SK-N-SH (cell line): ENCODE data around the gene MYO3A. TPM values are rescaled to one million over a fixed set of nuclear protein-coding genes. Genes with fewer than 3 reads are reported as not detected.

Source experiments
- CTCF ChIA-PET: fragments of 300-600, 350-600 bp; formaldehyde crosslinking; extraction: SDS; loops from one replicate; lab custom pipeline; 2021; lab: Yijun Ruan, JAX
- POLR2A ChIA-PET: fragments of 350-600 bp; sonication (Branson Sonifier 250); formaldehyde crosslinking; extraction: SDS; loops from one replicate; lab custom pipeline; 2020; ENCODE audit warnings: antibody characterized with exemption, inconsistent platforms; lab: Yijun Ruan, JAX
- DNase-seq: peaks from one replicate; pipeline ENCODE4 v3.0.0; 2012
- H2AFZ ChIP-seq: fragments of 200-600 bp; sonication (generic); 2 replicates; pipeline ENCODE4 v1.8.1; 2016; ENCODE audit warnings: antibody characterized with exemption, mild to moderate bottlenecking, low read depth
- H3F3A ChIP-seq: fragments of 200-600 bp; sonication (generic); replicated peaks from 2 replicates; pipeline ENCODE3; 2016; ENCODE audit warnings: antibody characterized with exemption, mild to moderate bottlenecking; ENCODE audit not compliant: insufficient read depth
- H3K27ac ChIP-seq, 2 experiments: fragments of 200-500 bp in 1 of 2; fragments of 200-600 bp in 1 of 2; sonication (Bioruptor generic) in 1 of 2; sonication (generic), shearing (Covaris generic) in 1 of 2; 2 replicates each; pipeline versions ENCODE4 v1.5.1 to v1.6.1; 2014 to 2016; ENCODE audit warnings: low read depth in 2 of 2, inconsistent platforms in 1 of 2, low read length in 1 of 2, mild to moderate bottlenecking in 1 of 2, mixed read lengths in 1 of 2
- H3K27me3 ChIP-seq: fragments of 200-600 bp; sonication (generic), shearing (Covaris generic); 2 replicates; pipeline ENCODE4 v1.6.1; 2016; ENCODE audit warnings: mixed run types; ENCODE audit not compliant: insufficient read depth
- H3K36me3 ChIP-seq, 2 experiments: fragments of 200-500 bp in 1 of 2; fragments of 200-600 bp in 1 of 2; sonication (Bioruptor generic) in 1 of 2; sonication (generic) in 1 of 2; replicated peaks in 1 of 2; 2 replicates each; pipeline versions ENCODE3 to v1.5.1; 2014 to 2016; ENCODE audit warnings: low read length in 1 of 2, mild to moderate bottlenecking in 1 of 2; ENCODE audit not compliant: insufficient read depth in 2 of 2, control insufficient read depth in 1 of 2
- H3K4me1 ChIP-seq, 2 experiments: fragments of 200-500 bp in 1 of 2; fragments of 200-600 bp in 1 of 2; sonication (Bioruptor generic) in 1 of 2; sonication (generic), shearing (Covaris generic) in 1 of 2; 2 replicates each; pipeline versions ENCODE4 v1.5.1 to v1.6.1; 2014 to 2016; ENCODE audit warnings: low read depth in 1 of 2, low read length in 1 of 2, mixed run types in 1 of 2; ENCODE audit not compliant: insufficient read depth in 2 of 2, control insufficient read depth in 1 of 2
- H3K4me2 ChIP-seq: fragments of 200-600 bp; sonication (generic), shearing (Covaris generic); 2 replicates; pipeline ENCODE4 v1.6.1; 2017; ENCODE audit warnings: mixed run types
- H3K4me3 ChIP-seq, 2 experiments: fragments of 200-500 bp in 1 of 2; fragments of 200-600 bp in 1 of 2; sonication (Bioruptor generic) in 1 of 2; sonication (generic), shearing (Covaris generic) in 1 of 2; 2 replicates each; pipeline versions ENCODE4 v1.5.1 to v1.8.1; 2014 to 2016; ENCODE audit warnings: low read depth in 2 of 2, inconsistent platforms in 1 of 2, low read length in 1 of 2, mild to moderate bottlenecking in 1 of 2, mixed read lengths in 1 of 2, moderate library complexity in 1 of 2
- H3K79me2 ChIP-seq: fragments of 200-600 bp; sonication (generic); 2 replicates; pipeline ENCODE4 v1.8.1; 2017; ENCODE audit warnings: mild to moderate bottlenecking; ENCODE audit not compliant: insufficient read depth
- H3K9ac ChIP-seq: fragments of 200-600 bp; sonication (generic); 2 replicates; pipeline ENCODE4 v1.6.1; 2017; ENCODE audit warnings: mixed run types
- H3K9me2 ChIP-seq: fragments of 200-600 bp; sonication (generic); 2 replicates; pipeline ENCODE4 v1.6.1; 2017; ENCODE audit warnings: mixed run types
- H3K9me3 ChIP-seq: fragments of 200-600 bp; sonication (generic); 2 replicates; pipeline ENCODE4 v1.6.1; 2017; ENCODE audit warnings: mixed run types, mild to moderate bottlenecking, moderate library complexity
- H4K20me1 ChIP-seq: fragments of 200-600 bp; sonication (generic); 2 replicates; pipeline ENCODE4 v1.6.1; 2017; ENCODE audit warnings: mild to moderate bottlenecking, mixed run types; ENCODE audit not compliant: insufficient read depth
- CHD2 ChIP-seq: fragments of 150-350 bp; IDR thresholded peaks from 2 replicates; pipeline ENCODE4 v1.6.1; 2018; ENCODE audit warnings: low read length; ENCODE audit not compliant: partially characterized antibody
- FOXM1 ChIP-seq: IDR thresholded peaks from 2 replicates; pipeline ENCODE4 v1.4.0; 2012; ENCODE audit warnings: low read depth, mild to moderate bottlenecking
- RAD21 ChIP-seq: IDR thresholded peaks from 2 replicates; pipeline ENCODE4 v1.6.1; 2012; ENCODE audit warnings: mild to moderate bottlenecking, low read length
- RFX5 ChIP-seq: IDR thresholded peaks from 2 replicates; pipeline ENCODE4 v1.6.1; 2012; ENCODE audit warnings: mild to moderate bottlenecking, improper control_type of control experiment, low read length
- RXRA ChIP-seq: IDR thresholded peaks from 2 replicates; pipeline ENCODE4 v1.4.0; 2012; ENCODE audit warnings: low read depth, mild to moderate bottlenecking, borderline replicate concordance
- SMC3 ChIP-seq: IDR thresholded peaks from 2 replicates; pipeline ENCODE4 v1.6.1; 2012; ENCODE audit warnings: low read depth, low read length, improper control_type of control experiment
- TCF12 ChIP-seq: IDR thresholded peaks from 2 replicates; pipeline ENCODE4 v1.4.0; 2012
- TEAD4 ChIP-seq: IDR thresholded peaks from 2 replicates; pipeline ENCODE4 v1.4.0; 2012; ENCODE audit warnings: mild to moderate bottlenecking, borderline replicate concordance; ENCODE audit not compliant: insufficient read depth
- WGBS: methylation state at CpG from one replicate; pipeline ENCODE4 v1.1.6; 2017; ENCODE audit warnings: low lambda C conversion rate; 5-methylcytosine and 5-hydroxymethylcytosine counted together
- polyA plus RNA-seq, 3 experiments: library from polyadenylated mRNA; depleted of rRNA; stranded (reverse); fragments of >200 nt; gene quantifications; 2 replicates each; pipeline ENCODE4 v1.2.3, GENCODE V29; 2012
- TF ChIP-seq, protein P1 (sequence below): IDR thresholded peaks from 2 replicates; pipeline ENCODE4; 2012
- TF ChIP-seq, protein P2 (sequence below): fragments of 200-600 bp; sonication (generic); IDR thresholded peaks from 2 replicates; pipeline ENCODE4 v1.6.1; 2017; ENCODE audit warnings: antibody characterized with exemption, mild to moderate bottlenecking, moderate library complexity
- TF ChIP-seq, protein P3 (sequence below): IDR thresholded peaks from 2 replicates; pipeline ENCODE4 v1.6.1; 2012; ENCODE audit warnings: mild to moderate bottlenecking, low read depth, low read length, moderate library complexity
- TF ChIP-seq, protein P4 (sequence below): IDR thresholded peaks from 2 replicates; pipeline ENCODE4 v1.4.0; 2012; ENCODE audit warnings: low read depth, borderline replicate concordance

MYO3A gene
- polyA plus RNA-seq, 1 of the 3 experiments (the other 2 are of a cell fraction) = not detected

GRCh38 chr10:26024303-26024702 is 90.3 kb downstream of the MYO3A start:
- no peak overlapping the region for H2AFZ ChIP-seq
- H3F3A ChIP-seq = no peaks in the 10 kb centered on the region
- no peaks in the 10 kb centered on the region for H3K36me3 ChIP-seq
- POLR2A ChIA-PET = no interaction called here
- no peaks in the 10 kb centered on the region for H3K9me2 ChIP-seq
- H3K4me3 ChIP-seq = no peak overlapping the region
- TF ChIP-seq, protein P1, sequence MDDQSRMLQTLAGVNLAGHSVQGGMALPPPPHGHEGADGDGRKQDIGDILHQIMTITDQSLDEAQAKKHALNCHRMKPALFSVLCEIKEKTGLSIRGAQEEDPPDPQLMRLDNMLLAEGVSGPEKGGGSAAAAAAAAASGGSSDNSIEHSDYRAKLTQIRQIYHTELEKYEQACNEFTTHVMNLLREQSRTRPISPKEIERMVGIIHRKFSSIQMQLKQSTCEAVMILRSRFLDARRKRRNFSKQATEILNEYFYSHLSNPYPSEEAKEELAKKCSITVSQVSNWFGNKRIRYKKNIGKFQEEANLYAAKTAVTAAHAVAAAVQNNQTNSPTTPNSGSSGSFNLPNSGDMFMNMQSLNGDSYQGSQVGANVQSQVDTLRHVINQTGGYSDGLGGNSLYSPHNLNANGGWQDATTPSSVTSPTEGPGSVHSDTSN = no peak
- TF ChIP-seq, protein P2, sequence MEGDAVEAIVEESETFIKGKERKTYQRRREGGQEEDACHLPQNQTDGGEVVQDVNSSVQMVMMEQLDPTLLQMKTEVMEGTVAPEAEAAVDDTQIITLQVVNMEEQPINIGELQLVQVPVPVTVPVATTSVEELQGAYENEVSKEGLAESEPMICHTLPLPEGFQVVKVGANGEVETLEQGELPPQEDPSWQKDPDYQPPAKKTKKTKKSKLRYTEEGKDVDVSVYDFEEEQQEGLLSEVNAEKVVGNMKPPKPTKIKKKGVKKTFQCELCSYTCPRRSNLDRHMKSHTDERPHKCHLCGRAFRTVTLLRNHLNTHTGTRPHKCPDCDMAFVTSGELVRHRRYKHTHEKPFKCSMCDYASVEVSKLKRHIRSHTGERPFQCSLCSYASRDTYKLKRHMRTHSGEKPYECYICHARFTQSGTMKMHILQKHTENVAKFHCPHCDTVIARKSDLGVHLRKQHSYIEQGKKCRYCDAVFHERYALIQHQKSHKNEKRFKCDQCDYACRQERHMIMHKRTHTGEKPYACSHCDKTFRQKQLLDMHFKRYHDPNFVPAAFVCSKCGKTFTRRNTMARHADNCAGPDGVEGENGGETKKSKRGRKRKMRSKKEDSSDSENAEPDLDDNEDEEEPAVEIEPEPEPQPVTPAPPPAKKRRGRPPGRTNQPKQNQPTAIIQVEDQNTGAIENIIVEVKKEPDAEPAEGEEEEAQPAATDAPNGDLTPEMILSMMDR = no peak
- TF ChIP-seq, protein P3, sequence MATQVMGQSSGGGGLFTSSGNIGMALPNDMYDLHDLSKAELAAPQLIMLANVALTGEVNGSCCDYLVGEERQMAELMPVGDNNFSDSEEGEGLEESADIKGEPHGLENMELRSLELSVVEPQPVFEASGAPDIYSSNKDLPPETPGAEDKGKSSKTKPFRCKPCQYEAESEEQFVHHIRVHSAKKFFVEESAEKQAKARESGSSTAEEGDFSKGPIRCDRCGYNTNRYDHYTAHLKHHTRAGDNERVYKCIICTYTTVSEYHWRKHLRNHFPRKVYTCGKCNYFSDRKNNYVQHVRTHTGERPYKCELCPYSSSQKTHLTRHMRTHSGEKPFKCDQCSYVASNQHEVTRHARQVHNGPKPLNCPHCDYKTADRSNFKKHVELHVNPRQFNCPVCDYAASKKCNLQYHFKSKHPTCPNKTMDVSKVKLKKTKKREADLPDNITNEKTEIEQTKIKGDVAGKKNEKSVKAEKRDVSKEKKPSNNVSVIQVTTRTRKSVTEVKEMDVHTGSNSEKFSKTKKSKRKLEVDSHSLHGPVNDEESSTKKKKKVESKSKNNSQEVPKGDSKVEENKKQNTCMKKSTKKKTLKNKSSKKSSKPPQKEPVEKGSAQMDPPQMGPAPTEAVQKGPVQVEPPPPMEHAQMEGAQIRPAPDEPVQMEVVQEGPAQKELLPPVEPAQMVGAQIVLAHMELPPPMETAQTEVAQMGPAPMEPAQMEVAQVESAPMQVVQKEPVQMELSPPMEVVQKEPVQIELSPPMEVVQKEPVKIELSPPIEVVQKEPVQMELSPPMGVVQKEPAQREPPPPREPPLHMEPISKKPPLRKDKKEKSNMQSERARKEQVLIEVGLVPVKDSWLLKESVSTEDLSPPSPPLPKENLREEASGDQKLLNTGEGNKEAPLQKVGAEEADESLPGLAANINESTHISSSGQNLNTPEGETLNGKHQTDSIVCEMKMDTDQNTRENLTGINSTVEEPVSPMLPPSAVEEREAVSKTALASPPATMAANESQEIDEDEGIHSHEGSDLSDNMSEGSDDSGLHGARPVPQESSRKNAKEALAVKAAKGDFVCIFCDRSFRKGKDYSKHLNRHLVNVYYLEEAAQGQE = no peak
- TF ChIP-seq RFX5 (no peak), FOXM1 (no peak), CHD2 (no peak), RAD21 (no peak), SMC3 (no peak), TCF12 (no peak), TEAD4 (no peak), RXRA (no peak)
- TF ChIP-seq, protein P4, sequence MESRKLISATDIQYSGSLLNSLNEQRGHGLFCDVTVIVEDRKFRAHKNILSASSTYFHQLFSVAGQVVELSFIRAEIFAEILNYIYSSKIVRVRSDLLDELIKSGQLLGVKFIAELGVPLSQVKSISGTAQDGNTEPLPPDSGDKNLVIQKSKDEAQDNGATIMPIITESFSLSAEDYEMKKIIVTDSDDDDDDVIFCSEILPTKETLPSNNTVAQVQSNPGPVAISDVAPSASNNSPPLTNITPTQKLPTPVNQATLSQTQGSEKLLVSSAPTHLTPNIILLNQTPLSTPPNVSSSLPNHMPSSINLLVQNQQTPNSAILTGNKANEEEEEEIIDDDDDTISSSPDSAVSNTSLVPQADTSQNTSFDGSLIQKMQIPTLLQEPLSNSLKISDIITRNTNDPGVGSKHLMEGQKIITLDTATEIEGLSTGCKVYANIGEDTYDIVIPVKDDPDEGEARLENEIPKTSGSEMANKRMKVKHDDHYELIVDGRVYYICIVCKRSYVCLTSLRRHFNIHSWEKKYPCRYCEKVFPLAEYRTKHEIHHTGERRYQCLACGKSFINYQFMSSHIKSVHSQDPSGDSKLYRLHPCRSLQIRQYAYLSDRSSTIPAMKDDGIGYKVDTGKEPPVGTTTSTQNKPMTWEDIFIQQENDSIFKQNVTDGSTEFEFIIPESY = no peak
- no peaks in the 10 kb centered on the region for H3K4me1 ChIP-seq
- no peak overlapping the region for H3K9ac ChIP-seq
- no peaks in the 10 kb centered on the region for H3K79me2 ChIP-seq
- CTCF ChIA-PET = no interaction called here
- no peaks in the 10 kb centered on the region for H3K27me3 ChIP-seq
- DNase-seq = no peak
- H4K20me1 ChIP-seq = no peaks in the 10 kb centered on the region
- no peak overlapping the region for H3K4me2 ChIP-seq
- H3K27ac ChIP-seq = no peak overlapping the region
- H3K9me3 ChIP-seq = no peaks in the 10 kb centered on the region
- 0% methylated on average over 2 of the region's 2 CpGs for WGBS
